ENCODE measurements around the gene SLC51A. TPM values are rescaled to one million over a fixed set of nuclear protein-coding genes. Genes with fewer than 3 reads are reported as not detected.

SLC51A gene
- total RNA-seq, 1 experiment from 2014 or later = 6.9 TPM

DNA sequence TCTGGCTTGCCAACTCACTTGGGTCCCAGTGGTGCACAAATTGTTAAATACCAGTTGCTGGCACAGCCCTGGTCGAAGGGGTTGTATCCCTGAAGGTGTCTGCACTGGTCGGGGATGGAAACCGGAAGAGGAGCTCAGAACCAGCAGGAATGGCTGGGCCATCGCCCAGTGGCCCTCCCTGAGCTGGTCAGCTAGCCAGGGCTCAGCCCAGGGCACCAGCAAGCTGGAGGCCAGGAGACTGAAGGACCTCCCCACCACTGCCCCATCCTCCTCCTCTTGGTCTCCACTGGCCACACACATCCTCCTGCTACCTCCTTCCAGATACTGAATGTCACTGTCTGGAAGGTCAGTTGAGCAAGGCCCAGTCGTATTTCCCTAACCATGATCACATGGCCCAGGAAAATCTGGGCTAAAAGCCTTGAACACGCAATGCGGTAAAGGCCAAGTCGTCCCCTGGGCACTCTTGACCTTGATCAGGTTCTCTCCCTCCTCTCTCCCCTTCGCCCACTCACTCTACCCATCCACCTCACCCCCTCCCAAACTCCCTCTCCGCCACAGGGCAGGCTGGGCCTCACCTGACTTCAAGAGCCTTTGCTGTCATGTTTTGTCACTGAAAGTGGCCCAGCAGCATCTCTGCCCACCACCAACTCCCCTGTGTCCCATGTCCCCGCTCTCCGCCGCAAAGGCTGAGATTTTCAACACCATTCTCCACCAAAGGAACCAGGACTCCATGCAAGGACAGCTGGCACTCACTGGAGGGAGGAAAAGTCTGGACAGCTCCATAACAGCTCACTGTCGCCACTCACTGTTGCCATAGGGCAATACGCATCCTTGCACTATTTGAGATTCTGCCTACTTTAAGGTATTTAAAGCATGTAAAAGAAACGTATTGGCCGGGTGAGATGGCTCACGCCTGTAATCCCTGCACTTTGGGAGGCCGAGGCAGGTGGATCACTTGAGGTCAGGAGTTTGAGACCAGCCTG lies 17.3 kb upstream of the SLC51A start (continued):
- TF ChIP-seq, protein P1, sequence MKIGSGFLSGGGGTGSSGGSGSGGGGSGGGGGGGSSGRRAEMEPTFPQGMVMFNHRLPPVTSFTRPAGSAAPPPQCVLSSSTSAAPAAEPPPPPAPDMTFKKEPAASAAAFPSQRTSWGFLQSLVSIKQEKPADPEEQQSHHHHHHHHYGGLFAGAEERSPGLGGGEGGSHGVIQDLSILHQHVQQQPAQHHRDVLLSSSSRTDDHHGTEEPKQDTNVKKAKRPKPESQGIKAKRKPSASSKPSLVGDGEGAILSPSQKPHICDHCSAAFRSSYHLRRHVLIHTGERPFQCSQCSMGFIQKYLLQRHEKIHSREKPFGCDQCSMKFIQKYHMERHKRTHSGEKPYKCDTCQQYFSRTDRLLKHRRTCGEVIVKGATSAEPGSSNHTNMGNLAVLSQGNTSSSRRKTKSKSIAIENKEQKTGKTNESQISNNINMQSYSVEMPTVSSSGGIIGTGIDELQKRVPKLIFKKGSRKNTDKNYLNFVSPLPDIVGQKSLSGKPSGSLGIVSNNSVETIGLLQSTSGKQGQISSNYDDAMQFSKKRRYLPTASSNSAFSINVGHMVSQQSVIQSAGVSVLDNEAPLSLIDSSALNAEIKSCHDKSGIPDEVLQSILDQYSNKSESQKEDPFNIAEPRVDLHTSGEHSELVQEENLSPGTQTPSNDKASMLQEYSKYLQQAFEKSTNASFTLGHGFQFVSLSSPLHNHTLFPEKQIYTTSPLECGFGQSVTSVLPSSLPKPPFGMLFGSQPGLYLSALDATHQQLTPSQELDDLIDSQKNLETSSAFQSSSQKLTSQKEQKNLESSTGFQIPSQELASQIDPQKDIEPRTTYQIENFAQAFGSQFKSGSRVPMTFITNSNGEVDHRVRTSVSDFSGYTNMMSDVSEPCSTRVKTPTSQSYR (CRISPR knock-in tag; IDR thresholded peaks at IDR 0.05) = no peak

DNA sequence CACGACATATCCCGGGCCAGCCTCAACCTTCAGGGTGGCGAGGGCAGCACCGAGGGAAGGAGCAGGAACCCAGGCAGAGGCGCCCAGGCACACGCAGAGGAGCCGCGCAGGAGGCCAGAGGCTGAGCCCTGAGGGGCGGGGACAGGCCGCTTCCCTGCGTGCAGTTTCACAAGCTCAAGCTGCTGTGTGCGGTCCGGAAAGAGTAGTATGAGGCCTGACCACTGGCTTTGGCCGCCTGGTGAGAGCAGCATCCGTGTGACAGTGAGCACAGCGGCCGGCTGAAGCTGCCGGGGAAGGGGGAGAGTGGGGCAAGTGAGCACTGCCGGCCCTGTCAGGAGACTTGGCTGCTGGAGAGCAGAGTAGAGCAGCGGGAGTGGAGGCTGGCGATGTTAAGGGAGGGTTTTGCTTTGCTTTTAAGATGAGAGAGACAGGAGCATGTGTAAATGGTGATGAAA lies 13.8 kb upstream of the SLC51A start:
- ATAC-seq (no peak), DNase-seq (ENCODE audit: low spot score) (no peak)
- Mint-ChIP-seq H3K27ac (no peak overlapping the region), H3K4me3 (no peak overlapping the region), H3K4me1 (0 out of 2 replicates have a peak, but pooled peaks cover 2% of the 10 kb centered on the region), H3K9me3 (peaks cover 4% of the 10 kb centered on the region; the same call in 1 of the 2 replicates), H3K27me3 (ENCODE audit: low read depth) (peaks cover 23% of the 10 kb centered on the region), H3K36me3 (no peaks in the 10 kb centered on the region)
- POLR2A ChIA-PET = no interaction called here
- no peak for TF ChIP-seq USF1 (CRISPR knock-in tag; IDR thresholded peaks at IDR 0.05)
- TF ChIP-seq ZNF416 (CRISPR knock-in tag; IDR thresholded peaks at IDR 0.05) = no peak
- TF ChIP-seq, protein P1 (CRISPR knock-in tag; IDR thresholded peaks at IDR 0.05) = no peak
- TF ChIP-seq, protein P2, sequence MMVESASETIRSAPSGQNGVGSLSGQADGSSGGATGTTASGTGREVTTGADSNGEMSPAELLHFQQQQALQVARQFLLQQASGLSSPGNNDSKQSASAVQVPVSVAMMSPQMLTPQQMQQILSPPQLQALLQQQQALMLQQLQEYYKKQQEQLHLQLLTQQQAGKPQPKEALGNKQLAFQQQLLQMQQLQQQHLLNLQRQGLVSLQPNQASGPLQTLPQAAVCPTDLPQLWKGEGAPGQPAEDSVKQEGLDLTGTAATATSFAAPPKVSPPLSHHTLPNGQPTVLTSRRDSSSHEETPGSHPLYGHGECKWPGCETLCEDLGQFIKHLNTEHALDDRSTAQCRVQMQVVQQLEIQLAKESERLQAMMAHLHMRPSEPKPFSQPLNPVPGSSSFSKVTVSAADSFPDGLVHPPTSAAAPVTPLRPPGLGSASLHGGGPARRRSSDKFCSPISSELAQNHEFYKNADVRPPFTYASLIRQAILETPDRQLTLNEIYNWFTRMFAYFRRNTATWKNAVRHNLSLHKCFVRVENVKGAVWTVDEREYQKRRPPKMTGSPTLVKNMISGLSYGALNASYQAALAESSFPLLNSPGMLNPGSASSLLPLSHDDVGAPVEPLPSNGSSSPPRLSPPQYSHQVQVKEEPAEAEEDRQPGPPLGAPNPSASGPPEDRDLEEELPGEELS (CRISPR knock-in tag; IDR thresholded peaks at IDR 0.05) = no peak
- no peak for TF ChIP-seq CREB1 (CRISPR knock-in tag; IDR thresholded peaks at IDR 0.05)
- no peak for TF ChIP-seq NFYB (CRISPR knock-in tag; conservative IDR thresholded peaks at IDR 0.05; ENCODE audit: low read depth)
- TF ChIP-seq, protein P3, sequence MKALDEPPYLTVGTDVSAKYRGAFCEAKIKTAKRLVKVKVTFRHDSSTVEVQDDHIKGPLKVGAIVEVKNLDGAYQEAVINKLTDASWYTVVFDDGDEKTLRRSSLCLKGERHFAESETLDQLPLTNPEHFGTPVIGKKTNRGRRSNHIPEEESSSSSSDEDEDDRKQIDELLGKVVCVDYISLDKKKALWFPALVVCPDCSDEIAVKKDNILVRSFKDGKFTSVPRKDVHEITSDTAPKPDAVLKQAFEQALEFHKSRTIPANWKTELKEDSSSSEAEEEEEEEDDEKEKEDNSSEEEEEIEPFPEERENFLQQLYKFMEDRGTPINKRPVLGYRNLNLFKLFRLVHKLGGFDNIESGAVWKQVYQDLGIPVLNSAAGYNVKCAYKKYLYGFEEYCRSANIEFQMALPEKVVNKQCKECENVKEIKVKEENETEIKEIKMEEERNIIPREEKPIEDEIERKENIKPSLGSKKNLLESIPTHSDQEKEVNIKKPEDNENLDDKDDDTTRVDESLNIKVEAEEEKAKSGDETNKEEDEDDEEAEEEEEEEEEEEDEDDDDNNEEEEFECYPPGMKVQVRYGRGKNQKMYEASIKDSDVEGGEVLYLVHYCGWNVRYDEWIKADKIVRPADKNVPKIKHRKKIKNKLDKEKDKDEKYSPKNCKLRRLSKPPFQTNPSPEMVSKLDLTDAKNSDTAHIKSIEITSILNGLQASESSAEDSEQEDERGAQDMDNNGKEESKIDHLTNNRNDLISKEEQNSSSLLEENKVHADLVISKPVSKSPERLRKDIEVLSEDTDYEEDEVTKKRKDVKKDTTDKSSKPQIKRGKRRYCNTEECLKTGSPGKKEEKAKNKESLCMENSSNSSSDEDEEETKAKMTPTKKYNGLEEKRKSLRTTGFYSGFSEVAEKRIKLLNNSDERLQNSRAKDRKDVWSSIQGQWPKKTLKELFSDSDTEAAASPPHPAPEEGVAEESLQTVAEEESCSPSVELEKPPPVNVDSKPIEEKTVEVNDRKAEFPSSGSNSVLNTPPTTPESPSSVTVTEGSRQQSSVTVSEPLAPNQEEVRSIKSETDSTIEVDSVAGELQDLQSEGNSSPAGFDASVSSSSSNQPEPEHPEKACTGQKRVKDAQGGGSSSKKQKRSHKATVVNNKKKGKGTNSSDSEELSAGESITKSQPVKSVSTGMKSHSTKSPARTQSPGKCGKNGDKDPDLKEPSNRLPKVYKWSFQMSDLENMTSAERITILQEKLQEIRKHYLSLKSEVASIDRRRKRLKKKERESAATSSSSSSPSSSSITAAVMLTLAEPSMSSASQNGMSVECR (CRISPR knock-in tag; IDR thresholded peaks at IDR 0.05; ENCODE audit: borderline replicate concordance) = no peak
- TF ChIP-seq TEAD4 (CRISPR knock-in tag; IDR thresholded peaks at IDR 0.05) = no peak
- no peak for TF ChIP-seq NFATC4 (CRISPR knock-in tag; IDR thresholded peaks at IDR 0.05)
- TF ChIP-seq, protein P4, sequence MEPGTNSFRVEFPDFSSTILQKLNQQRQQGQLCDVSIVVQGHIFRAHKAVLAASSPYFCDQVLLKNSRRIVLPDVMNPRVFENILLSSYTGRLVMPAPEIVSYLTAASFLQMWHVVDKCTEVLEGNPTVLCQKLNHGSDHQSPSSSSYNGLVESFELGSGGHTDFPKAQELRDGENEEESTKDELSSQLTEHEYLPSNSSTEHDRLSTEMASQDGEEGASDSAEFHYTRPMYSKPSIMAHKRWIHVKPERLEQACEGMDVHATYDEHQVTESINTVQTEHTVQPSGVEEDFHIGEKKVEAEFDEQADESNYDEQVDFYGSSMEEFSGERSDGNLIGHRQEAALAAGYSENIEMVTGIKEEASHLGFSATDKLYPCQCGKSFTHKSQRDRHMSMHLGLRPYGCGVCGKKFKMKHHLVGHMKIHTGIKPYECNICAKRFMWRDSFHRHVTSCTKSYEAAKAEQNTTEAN (CRISPR knock-in tag; IDR thresholded peaks at IDR 0.05) = no peak
- no peak for TF ChIP-seq MYBL2 (CRISPR knock-in tag; IDR thresholded peaks at IDR 0.05)
- CTCF ChIA-PET = no interaction called here
